HepG2 (cell line): ENCODE data around the gene IRF1. TPM values are rescaled to one million over a fixed set of nuclear protein-coding genes. Genes with fewer than 3 reads are reported as not detected.

Experiments
- ATAC-seq: fragments of 200-7000 bp; cut with Tn5 transposase; 3 replicates; pipeline ENCODE4 v1.9.1; 2020; ENCODE audit warnings: mild to moderate bottlenecking, moderate library complexity
- BruUV-seq: library from RNA; stranded (reverse); fragments of 400-500 nt; replicated peaks from 2 replicates; lab custom pipeline; 2021; lab: Mats Ljungman, UMichigan
- CTCF ChIA-PET: fragments of 300-600 bp; formaldehyde crosslinking; extraction: SDS; loops from one replicate; lab custom pipeline; 2021; ENCODE audit warnings: low total read pairs, inconsistent platforms, low intra/inter-chr PET ratio; lab: Yijun Ruan, JAX
- POLR2A ChIA-PET: fragments of 350-600 bp; sonication (Branson Sonifier 250); formaldehyde crosslinking; loops from one replicate; lab custom pipeline; 2020; ENCODE audit warnings: antibody characterized with exemption, inconsistent platforms; lab: Yijun Ruan, JAX
- DNase-seq: peaks from one replicate; pipeline ENCODE4 v3.0.0-alpha.2; 2015; ENCODE audit warnings: low spot score
- FAIRE-seq: peaks from 3 replicates; lab custom pipeline; 2011; peaks lifted over from hg19 to GRCh38; lab: Jason Lieb, UNC
- H2AFZ ChIP-seq: one replicate; pipeline ENCODE4 v1.6.1; 2011; ENCODE audit warnings: low read length, inconsistent platforms
- H3K27ac ChIP-seq: fragments of 300-600 bp; 3 replicates; pipeline ENCODE4 v1.8.0; 2011; ENCODE audit warnings: mixed run types, mild to moderate bottlenecking, mixed read lengths, low read length, inconsistent platforms; ENCODE audit not compliant: insufficient read depth; ENCODE audit errors: extremely low read length
- H3K27me3 ChIP-seq, 2 experiments: fragments of 200-600 bp in 1 of 2; 2 replicates in 1 of 2; 3 replicates in 1 of 2; pipeline versions ENCODE4 v1.6.0 to v1.8.0; 2011; ENCODE audit warnings: low read length in 2 of 2, mild to moderate bottlenecking in 2 of 2, moderate library complexity in 2 of 2, inconsistent platforms in 1 of 2; ENCODE audit not compliant: insufficient read depth in 2 of 2, control insufficient read depth in 1 of 2
- H3K36me3 ChIP-seq, 2 experiments: fragments of 200-600 bp in 1 of 2; replicated peaks in 1 of 2; 2 replicates in 1 of 2; 3 replicates in 1 of 2; pipeline versions ENCODE4 v1.5.1 to v1.8.0; 2011; ENCODE audit warnings: low read length in 2 of 2, inconsistent platforms in 1 of 2; ENCODE audit not compliant: insufficient read depth in 2 of 2, control insufficient read depth in 1 of 2
- H3K4me1 ChIP-seq: 2 replicates; pipeline ENCODE4 v1.5.1; 2012; ENCODE audit warnings: low read length, inconsistent platforms; ENCODE audit not compliant: insufficient read depth
- H3K4me2 ChIP-seq: 2 replicates; pipeline ENCODE4 v1.6.0; 2011; ENCODE audit warnings: low read depth, low read length, inconsistent platforms
- H3K4me3 ChIP-seq, 3 experiments: fragments of 200-600 bp in 1 of 3; sonication (generic), shearing (Covaris generic) in 1 of 3; replicated peaks in 1 of 3; 2 replicates each; pipeline ENCODE4 v1.5.1; 2011 to 2016; ENCODE audit warnings: low read length in 3 of 3, inconsistent platforms in 2 of 3, low read depth in 2 of 3, mild to moderate bottlenecking in 2 of 3, control low read depth in 1 of 3, mixed read lengths in 1 of 3; ENCODE audit not compliant: insufficient read depth in 1 of 3
- H3K79me2 ChIP-seq: one replicate; pipeline ENCODE4 v1.6.1; 2011; ENCODE audit warnings: low read length, inconsistent platforms; ENCODE audit not compliant: insufficient read depth
- H3K9ac ChIP-seq: 2 replicates; pipeline ENCODE4 v1.6.0; 2011; ENCODE audit warnings: mild to moderate bottlenecking, low read depth, low read length, inconsistent platforms; ENCODE audit not compliant: insufficient read depth
- H3K9me3 ChIP-seq: 2 replicates; pipeline ENCODE4 v1.5.1; 2012; ENCODE audit warnings: mild to moderate bottlenecking, low read length
- H4K20me1 ChIP-seq: 2 replicates; pipeline ENCODE4 v1.6.0; 2011; ENCODE audit warnings: inconsistent platforms, mild to moderate bottlenecking, low read length, moderate library complexity; ENCODE audit not compliant: insufficient read depth
- BCL6 ChIP-seq: IDR thresholded peaks from 2 replicates; pipeline ENCODE4 v1.6.1; 2016; ENCODE audit warnings: missing genetic modification reagents, missing compliant biosample characterization
- CC2D1A ChIP-seq: sonication (generic); formaldehyde crosslinking; IDR thresholded peaks from 2 replicates; pipeline ENCODE4 v1.8.1; 2023; ENCODE audit warnings: mild to moderate bottlenecking, missing genetic modification reagents
- CHCHD3 ChIP-seq: sonication (generic); formaldehyde crosslinking; IDR thresholded peaks from 2 replicates; pipeline ENCODE4 v1.8.0; 2022; ENCODE audit warnings: mild to moderate bottlenecking, missing genetic modification reagents, moderate library complexity
- ELF3 ChIP-seq: IDR thresholded peaks from 2 replicates; pipeline ENCODE4 v1.6.1; 2016; ENCODE audit warnings: missing genetic modification reagents, missing compliant biosample characterization
- ELK4 ChIP-seq: sonication (generic); formaldehyde crosslinking; IDR thresholded peaks from 2 replicates; pipeline ENCODE4 v1.9.0; 2021; ENCODE audit warnings: missing genetic modification reagents, borderline replicate concordance
- FOXA3 ChIP-seq: IDR thresholded peaks from 2 replicates; pipeline ENCODE4 v1.6.1; 2016; ENCODE audit warnings: missing genetic modification reagents, missing compliant biosample characterization
- FOXC1 ChIP-seq: sonication (generic); formaldehyde crosslinking; IDR thresholded peaks from 2 replicates; pipeline ENCODE4 v1.8.0; 2022; ENCODE audit warnings: mild to moderate bottlenecking, missing genetic modification reagents, borderline replicate concordance
- MLLT10 ChIP-seq: sonication (generic); formaldehyde crosslinking; IDR thresholded peaks from 2 replicates; pipeline ENCODE4 v1.4.0; 2020; ENCODE audit warnings: missing genetic modification reagents
- MLXIP ChIP-seq: sonication (generic); formaldehyde crosslinking; IDR thresholded peaks from 2 replicates; pipeline ENCODE4 v1.9.0; 2021; ENCODE audit warnings: missing genetic modification reagents, borderline replicate concordance
- NFKB2 ChIP-seq: sonication (generic); formaldehyde crosslinking; IDR thresholded peaks from 2 replicates; pipeline ENCODE4 v1.4.0; 2020; ENCODE audit warnings: missing genetic modification reagents, borderline replicate concordance
- RCOR2 ChIP-seq: IDR thresholded peaks from 2 replicates; pipeline ENCODE4 v1.6.1; 2016; ENCODE audit warnings: missing biosample characterization, missing genetic modification reagents
- SIX4 ChIP-seq: sonication (generic); formaldehyde crosslinking; IDR thresholded peaks from 2 replicates; pipeline ENCODE4 v1.4.0; 2020; ENCODE audit warnings: missing genetic modification reagents
- ZFAT ChIP-seq: sonication (generic); formaldehyde crosslinking; conservative IDR thresholded peaks from 2 replicates; pipeline ENCODE4 v1.8.1; 2023; ENCODE audit warnings: missing genetic modification reagents, inconsistent platforms
- ZNF17 ChIP-seq: sonication (generic); formaldehyde crosslinking; IDR thresholded peaks from 2 replicates; pipeline ENCODE4 v1.5.0; 2020; ENCODE audit warnings: mild to moderate bottlenecking, missing genetic modification reagents
- ZNF558 ChIP-seq: sonication (generic); formaldehyde crosslinking; IDR thresholded peaks from 2 replicates; pipeline ENCODE4 v1.9.0; 2022; ENCODE audit warnings: mild to moderate bottlenecking, missing genetic modification reagents, borderline replicate concordance
- ZNF652 ChIP-seq: IDR thresholded peaks from 2 replicates; pipeline ENCODE4 v1.6.1; 2016; ENCODE audit warnings: low read depth, borderline replicate concordance
- ZSCAN31 ChIP-seq: sonication (generic); formaldehyde crosslinking; IDR thresholded peaks from 2 replicates; pipeline ENCODE4 v1.5.0; 2020; ENCODE audit warnings: low read depth, mild to moderate bottlenecking, missing genetic modification reagents
- WGBS: methylation state at CpG from one replicate; pipeline ENCODE4 v1.1.6; 2017; ENCODE audit warnings: low lambda C conversion rate; 5-methylcytosine and 5-hydroxymethylcytosine counted together
- in situ Hi-C: cut with HindIII; loops from 2 replicates; pipeline ENCODE4 v1.10.0; 2017; ENCODE audit warnings: low pct_unique_long_range_greater_than_20kb; ENCODE audit not compliant: extremely low pct_ligation_motif_present
- intact Hi-C: fragments of 100-400 bp; cut with micrococcal nuclease; formaldehyde crosslinking; loops from one replicate; pipeline ENCODE4 v1.10.0; 2022; ENCODE audit not compliant: unreplicated experiment
- polyA plus RNA-seq, 8 experiments: library from polyadenylated mRNA; depleted of rRNA in 3 of 8; stranded (reverse) in 7 of 8; unstranded in 1 of 8; fragments of >200 nt; fragmentation: Illumina TruSeq in 4 of 8; extraction: Trizol in 4 of 8; gene quantifications; 2 replicates each; pipeline versions ENCODE4 v1.2.1 to v1.2.3, GENCODE V29; 2011 to 2016; ENCODE audit warnings: low read depth in 4 of 8, missing spikeins in 1 of 8, mixed read lengths in 1 of 8; ENCODE audit not compliant: insufficient read depth in 1 of 8
- total RNA-seq, 5 experiments: library from RNA; depleted of rRNA; stranded (reverse); fragments of >200 nt; fragmentation: Illumina TruSeq; extraction: Trizol; gene quantifications; 2 replicates each; pipeline ENCODE4 v1.2.3, GENCODE V29; 2016; ENCODE audit warnings: low read depth in 1 of 5
- TF ChIP-seq, protein P1 (sequence below): IDR thresholded peaks from 2 replicates; pipeline ENCODE4 v1.6.1; 2016; ENCODE audit warnings: low read depth, borderline replicate concordance

The IRF1 gene
- total and polyA plus RNA-seq, 2 of the 13 experiments (the other 11 are each of a cell fraction or from before 2014, with no cell fraction given): 4.1 to 8.8 TPM

- peaks cover 4 to 12% of the 10 kb centered on the region in 2 experiments; a peak in 4 of 5 replicates for H3K36me3 ChIP-seq
- no peaks in the 10 kb centered on the region for H4K20me1 ChIP-seq
- ChIA-PET POLR2A (interaction anchor here (0.8 to 7.9 kb wide), 7 partner anchors 9 to 24 kb away, joined by 3 to 99 read pairs (median 6); partner anchors contain the start of gene IRF1), CTCF (no interaction called here)
- 86% methylated on average over 3 of the region's 3 CpGs for whole genome bisulfite sequencing
- H2AFZ ChIP-seq: no peak overlapping the region
- H3K4me1 ChIP-seq: peaks cover 58% of the 10 kb centered on the region
- no peak overlapping the region for H3K27ac ChIP-seq
- DNase-seq (no peak), ATAC-seq (no peak), FAIRE-seq (no peak)
- no peak for TF ChIP-seq FOXC1 (CRISPR knock-in tag)
- TF ChIP-seq ZFAT (CRISPR knock-in tag): no peak
- no peak for TF ChIP-seq NFKB2 (CRISPR knock-in tag)
- TF ChIP-seq, protein P1, sequence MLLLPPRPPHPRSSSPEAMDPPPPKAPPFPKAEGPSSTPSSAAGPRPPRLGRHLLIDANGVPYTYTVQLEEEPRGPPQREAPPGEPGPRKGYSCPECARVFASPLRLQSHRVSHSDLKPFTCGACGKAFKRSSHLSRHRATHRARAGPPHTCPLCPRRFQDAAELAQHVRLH (CRISPR knock-in tag): no peak
- TF ChIP-seq CHCHD3 (CRISPR knock-in tag): no peak
- no peak for TF ChIP-seq CC2D1A (CRISPR knock-in tag)
- no peak for TF ChIP-seq BCL6 (CRISPR knock-in tag)
- no peak for TF ChIP-seq FOXA3 (CRISPR knock-in tag)
- TF ChIP-seq ZNF17 (CRISPR knock-in tag): no peak
- no peak for TF ChIP-seq RCOR2
- no peak for TF ChIP-seq ELF3 (CRISPR knock-in tag)
- TF ChIP-seq MLXIP: no peak
- no peak for TF ChIP-seq ZSCAN31 (CRISPR knock-in tag)
- no peak for TF ChIP-seq ELK4 (CRISPR knock-in tag)
- TF ChIP-seq MLLT10: no peak
- no peak for TF ChIP-seq ZNF652
- TF ChIP-seq SIX4 (CRISPR knock-in tag): no peak
- no peak for TF ChIP-seq ZNF558 (CRISPR knock-in tag)
- H3K4me2 ChIP-seq: no peak overlapping the region
- H3K27me3 ChIP-seq: no peaks in the 10 kb centered on the region
- H3K9me3 ChIP-seq: no peaks in the 10 kb centered on the region
- BruUV-seq: no TSS peak
- no peak overlapping the region for H3K9ac ChIP-seq
- H3K4me3 ChIP-seq: no peak overlapping the region
- no peaks in the 10 kb centered on the region for H3K79me2 ChIP-seq
- intact Hi-C loops: no loop called here
- in situ Hi-C loops: no loop called here
These were observed 11.2 kb downstream of the IRF1 start for GRCh38 chr5:132479111-132479951.
